ENCODE results near the gene LZTS2. TPM values are rescaled to one million over a fixed set of nuclear protein-coding genes. Genes with fewer than 3 reads are reported as not detected.

LZTS2 gene
- total RNA-seq (62.9 and 73.6 TPM in 2 replicates), polyA plus RNA-seq (88.5 and 90.7 TPM in 2 replicates)

- Histone ChIP-seq H3K79me2 (peaks cover 50% of the 10 kb centered on the region), H3K36me3 (replicated peaks; ENCODE audit: insufficient read depth, low read depth) (no peaks in the 10 kb centered on the region), H2AFZ (peak within 1 kb of the TSS; percentile 84), H3K4me2 (peak within 1 kb of the TSS; percentile 99), H3K9me3 (ENCODE audit: low read depth) (no peaks in the 10 kb centered on the region), H3K4me3 (peak within 1 kb of the TSS; percentile 92), H3K9me2 (replicated peaks; ENCODE audit: insufficient read depth) (no peaks in the 10 kb centered on the region), H4K20me1 (ENCODE audit: insufficient read depth, poor library complexity, severe bottlenecking) (peaks cover 10% of the 10 kb centered on the region), H3K27ac (peak within 1 kb of the TSS; percentile 99), H3K4me1 (ENCODE audit: insufficient read depth) (peaks cover 35% of the 10 kb centered on the region), H3K27me3 (no peaks in the 10 kb centered on the region)
- no peak for TF ChIP-seq CTCF (IDR thresholded peaks at IDR 0.05; ENCODE audit: poor library complexity)
- no peak for DNase-seq (ENCODE audit: low spot score)
- WGBS (ENCODE audit: low lambda C conversion rate, missing lambda C conversion rate): 2% methylated on average over 5 of the region's 44 CpGs
These were observed at the start of gene LZTS2 for GRCh38 chr10:100999742-101000126. Gene LZTS2 (plus strand): TSS chr10:100999808. CDS start chr10:101002539, 2,731 bp downstream.

GRCh38 chr10:100960251-100960650 is 39.4 kb upstream of the LZTS2 start:
- H3K36me3 ChIP-seq (replicated peaks; ENCODE audit: insufficient read depth, low read depth): no peaks in the 10 kb centered on the region
- no peak overlapping the region for H2AFZ ChIP-seq
- TF ChIP-seq CTCF (IDR thresholded peaks at IDR 0.05; ENCODE audit: poor library complexity) (no peak), EZH2phosphoT487 (IDR thresholded peaks at IDR 0.05; ENCODE audit: low read depth, severe bottlenecking, unreplicated experiment) (no peak), EZH2 (IDR thresholded peaks at IDR 0.05; ENCODE audit: borderline replicate concordance) (no peak)

GRCh38 chr10:100962351-100963080 is 37.1 kb upstream of the LZTS2 start:
- Histone ChIP-seq H3K9me2 (replicated peaks; ENCODE audit: insufficient read depth) (no peaks in the 10 kb centered on the region), H3K4me3 (no peak overlapping the region), H3K36me3 (replicated peaks; ENCODE audit: insufficient read depth, low read depth) (no peaks in the 10 kb centered on the region), H3K4me2 (no peak overlapping the region), H3K4me1 (ENCODE audit: insufficient read depth) (peaks cover 6% of the 10 kb centered on the region), H3K79me2 (no peaks in the 10 kb centered on the region), H2AFZ (no peak overlapping the region), H3K9me3 (ENCODE audit: low read depth) (no peaks in the 10 kb centered on the region), H3K27ac (no peak overlapping the region), H4K20me1 (ENCODE audit: insufficient read depth, poor library complexity, severe bottlenecking) (no peaks in the 10 kb centered on the region), H3K27me3 (no peaks in the 10 kb centered on the region)
- TF ChIP-seq EZH2 (IDR thresholded peaks at IDR 0.05; ENCODE audit: borderline replicate concordance) (no peak), EZH2phosphoT487 (IDR thresholded peaks at IDR 0.05; ENCODE audit: low read depth, severe bottlenecking, unreplicated experiment) (no peak), CTCF (IDR thresholded peaks at IDR 0.05; ENCODE audit: poor library complexity) (no peak)
- DNase-seq (ENCODE audit: low spot score): no peak
- 78% methylated on average over 4 of the region's 4 CpGs for WGBS (ENCODE audit: low lambda C conversion rate, missing lambda C conversion rate)

More at GRCh38 chr10:100960251-100960650, 39.4 kb upstream of the LZTS2 start:
- Histone ChIP-seq H3K27ac (no peak overlapping the region), H3K4me1 (ENCODE audit: insufficient read depth) (peaks cover 6% of the 10 kb centered on the region), H3K79me2 (no peaks in the 10 kb centered on the region), H3K27me3 (no peaks in the 10 kb centered on the region), H3K4me2 (no peak overlapping the region), H4K20me1 (ENCODE audit: insufficient read depth, poor library complexity, severe bottlenecking) (no peaks in the 10 kb centered on the region), H3K4me3 (no peak overlapping the region), H3K9me2 (replicated peaks; ENCODE audit: insufficient read depth) (no peaks in the 10 kb centered on the region), H3K9me3 (ENCODE audit: low read depth) (no peaks in the 10 kb centered on the region)
- no peak for DNase-seq (ENCODE audit: low spot score)

Data from hepatocyte (in vitro differentiated cells).